Right lung (tissue), 5 donors: Measurements from ENCODE around the gene RBKS. TPM values are rescaled to one million over a fixed set of nuclear protein-coding genes. Genes with fewer than 3 reads are reported as not detected.
"Not testable (repeated sequence)": the region's sequence is repeated elsewhere in the genome, so short reads cannot be mapped to it uniquely, and the experiment has no call there.

Experiments
- DNase-seq, 2 donors: peaks; one replicate each; pipeline ENCODE4 v3.0.0-alpha.2; 2013
- polyA plus RNA-seq, 5 donors: library from polyadenylated mRNA; unstranded; fragments of 120-200 nt; gene quantifications; one replicate each; pipeline versions ENCODE4 v1.2.1 to v1.2.3, GENCODE V29; 2013; ENCODE audit warnings: inconsistent platforms in 1 of 5, low replicate concordance in 1 of 5; ENCODE audit not compliant: insufficient read length in 5 of 5, insufficient read depth in 1 of 5

RBKS gene
- polyA plus RNA-seq, 5 donors = 1.9 to 2.9 (median 2.1) TPM

GRCh38 chr2:27875089-27875881 is 14.9 kb downstream of the RBKS start:
- no peak for DNase-seq

- DNase-seq = no peak
Observed at GRCh38 chr2:27873091-27873490, 17.1 kb downstream of the RBKS start.

GRCh38 chr2:27871802-27872201 is 18.4 kb downstream of the RBKS start:
- DNase-seq = no peak

GRCh38 chr2:27870724-27871123 is 19.5 kb downstream of the RBKS start:
- no peak for DNase-seq

GRCh38 chr2:27869763-27870162 is 20.4 kb downstream of the RBKS start:
- DNase-seq = no peak

- DNase-seq = no peak
Observed at GRCh38 chr2:27866237-27866636, 23.9 kb downstream of the RBKS start.

- DNase-seq = not testable (repeated sequence)
Observed at GRCh38 chr2:27863955-27864354, 26.2 kb downstream of the RBKS start.

- DNase-seq = peak; percentile 1 to 7
Observed at GRCh38 chr2:27863146-27863545, 27.0 kb downstream of the RBKS start.

- no peak for DNase-seq
Observed at GRCh38 chr2:27860111-27860510, 30.1 kb downstream of the RBKS start.

GRCh38 chr2:27857417-27858172 is 32.6 kb downstream of the RBKS start:
- DNase-seq = no peak

- DNase-seq = no peak
Observed at GRCh38 chr2:27856956-27857355, 33.2 kb downstream of the RBKS start.

- DNase-seq = no peak
Observed at GRCh38 chr2:27856386-27856785, 33.8 kb downstream of the RBKS start.

- no peak for DNase-seq
Observed at GRCh38 chr2:27855476-27855875, 34.7 kb downstream of the RBKS start.

- peak in 1 of 2 donors; percentile 5 for DNase-seq
Observed at GRCh38 chr2:27854229-27854862, 35.8 kb downstream of the RBKS start.

GRCh38 chr2:27852691-27853090 is 37.5 kb downstream of the RBKS start:
- peak; percentile 18 to 20 for DNase-seq

GRCh38 chr2:27849558-27850205 is 40.5 kb downstream of the RBKS start:
- no peak for DNase-seq

GRCh38 chr2:27847333-27847732 is 42.9 kb downstream of the RBKS start:
- DNase-seq = no peak

GRCh38 chr2:27844821-27845255 is 45.3 kb downstream of the RBKS start:
- no peak for DNase-seq

GRCh38 chr2:27843992-27844391 is 46.2 kb downstream of the RBKS start:
- no peak for DNase-seq

- DNase-seq = no peak
Observed at GRCh38 chr2:27842894-27843293, 47.3 kb downstream of the RBKS start.

GRCh38 chr2:27839022-27839618 is 51.1 kb downstream of the RBKS start:
- no peak for DNase-seq

GRCh38 chr2:27838502-27838901 is 51.7 kb downstream of the RBKS start:
- DNase-seq = no peak
